ENCODE measurements around the gene CTTN. TPM values are rescaled to one million over a fixed set of nuclear protein-coding genes. Genes with fewer than 3 reads are reported as not detected.

CTTN gene
- polyA plus RNA-seq, 3 donors: 64.6 to 120 (median 97.7) TPM

DNA sequence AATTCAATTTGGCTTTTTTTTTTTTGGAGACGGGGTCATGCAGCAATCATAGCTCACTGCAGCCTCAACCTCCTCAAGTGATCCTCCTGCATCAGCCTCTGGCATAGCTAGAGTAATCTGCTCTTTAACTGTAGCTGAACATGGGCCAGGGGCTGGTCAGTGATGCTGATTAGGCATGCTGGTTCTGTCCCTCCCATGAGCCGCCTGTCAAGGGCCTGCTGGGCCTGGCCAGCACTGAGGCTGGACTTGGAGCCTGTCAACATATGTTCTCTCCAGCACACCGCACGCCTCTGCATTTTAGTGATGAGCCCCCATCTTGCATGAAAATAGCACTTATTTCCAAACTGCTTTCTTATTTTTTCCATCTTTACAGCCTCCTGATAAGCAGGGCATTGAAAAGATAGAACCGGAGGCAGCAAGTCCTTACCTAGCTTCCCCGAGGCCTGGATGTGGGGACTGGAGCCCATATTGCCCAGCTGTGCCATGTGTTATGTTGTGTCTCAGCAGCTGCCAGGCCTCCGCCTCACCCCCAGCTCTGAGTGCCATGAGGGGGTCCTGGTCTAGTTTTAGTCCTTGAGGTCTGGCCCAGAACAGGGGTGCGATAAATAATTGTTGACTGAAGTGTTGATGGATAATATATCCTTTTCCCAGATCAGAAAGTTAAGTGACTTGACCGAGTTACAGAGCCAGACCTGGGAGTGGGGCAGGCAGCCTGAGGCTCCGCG, 80.0 kb downstream of the CTTN start:
- WGBS, 3 donors: 90 to 91% (median 91%) methylated on average over 11 of the region's 11 CpGs
- H3K27ac ChIP-seq (ENCODE audit: low read depth, low read length): no peak overlapping the region

- WGBS, 3 donors: 89 to 95% (median 94%) methylated on average over 3 of the region's 3 CpGs
- H3K27ac ChIP-seq (ENCODE audit: low read depth, low read length): no peak overlapping the region
Measured at GRCh38 chr11:70480711-70481110, 82.4 kb downstream of the CTTN start.

DNA sequence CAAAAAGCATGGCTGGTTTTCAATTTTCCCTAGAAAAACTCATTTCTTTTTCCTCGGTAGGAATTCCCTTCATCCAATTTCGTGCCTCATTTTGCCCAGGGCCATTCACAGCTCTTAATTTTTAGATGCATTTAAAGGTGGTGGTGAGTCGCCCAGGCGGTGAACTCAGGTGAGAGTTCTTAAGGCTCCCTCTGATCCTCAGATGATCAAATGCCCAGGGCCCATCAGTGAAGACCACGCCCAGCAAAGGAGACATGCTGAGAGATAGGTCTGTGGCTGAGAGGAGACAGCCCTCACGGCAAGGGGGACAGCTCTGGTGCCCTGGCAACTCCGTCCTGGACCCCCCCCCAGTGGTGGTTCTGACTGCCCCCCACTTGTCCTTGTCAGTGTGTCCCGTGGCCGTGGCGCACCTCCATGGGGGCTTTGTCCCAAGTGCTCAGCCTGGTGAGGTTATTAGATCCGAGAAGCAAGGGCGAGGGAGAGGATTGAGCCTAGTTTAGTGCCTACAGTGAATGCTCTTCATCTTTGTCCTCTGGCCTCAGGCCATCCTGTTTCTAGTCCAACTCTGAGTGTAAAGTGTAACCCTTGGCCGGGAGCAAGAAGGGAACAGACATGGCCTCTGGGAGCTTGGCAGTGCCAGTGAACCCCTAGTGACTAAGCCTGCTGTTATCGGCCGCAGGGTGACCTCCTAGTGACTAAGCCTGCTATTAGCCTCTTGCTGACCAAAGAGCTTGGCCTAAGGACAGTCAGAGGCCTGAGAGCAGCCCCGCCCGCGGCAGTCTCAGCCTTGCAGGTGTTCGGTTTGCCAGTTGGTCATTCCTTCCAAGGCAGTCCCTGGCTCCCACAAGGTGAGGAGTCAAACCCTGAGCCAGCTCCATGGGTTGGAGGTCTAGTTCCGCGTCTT, 83.5 kb downstream of the CTTN start:
- 87 to 93% (median 90%) methylated on average over 21 of the region's 21 CpGs for WGBS, 3 donors
- H3K27ac ChIP-seq (ENCODE audit: low read depth, low read length): no peak overlapping the region

DNA sequence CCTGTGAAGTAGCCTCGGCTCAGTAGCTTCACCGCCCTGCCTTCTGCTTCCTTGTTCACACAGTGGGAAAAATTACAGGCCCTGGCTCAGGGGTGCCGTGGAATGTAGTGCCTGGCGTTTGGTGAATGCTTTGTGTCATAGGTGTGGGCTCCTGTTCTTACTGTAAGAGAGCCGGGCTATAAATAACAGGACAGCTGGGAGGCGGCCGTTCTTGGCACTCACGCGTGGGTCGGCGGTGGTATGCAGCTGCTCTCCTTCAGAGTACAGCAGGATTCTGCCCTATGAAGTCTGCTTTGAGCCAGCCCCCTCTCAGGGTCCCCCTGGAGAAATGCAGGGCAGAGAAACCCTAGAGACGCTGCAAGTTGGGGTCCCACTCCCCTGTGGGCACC, 84.2 kb downstream of the CTTN start:
- no peak overlapping the region for H3K27ac ChIP-seq (ENCODE audit: low read depth, low read length)
- 59 to 75% (median 65%) methylated on average over 12 of the region's 12 CpGs for WGBS, 3 donors

GRCh38 chr11:70483077-70483861, 84.9 kb downstream of the CTTN start:
- 85 to 92% (median 88%) methylated on average over 9 of the region's 9 CpGs for WGBS, 3 donors
- no peak overlapping the region for H3K27ac ChIP-seq (ENCODE audit: low read depth, low read length)

- 87 to 97% (median 89%) methylated on average over 2 of the region's 2 CpGs for WGBS, 3 donors
- H3K27ac ChIP-seq (ENCODE audit: low read depth, low read length): no peak overlapping the region
Measured at GRCh38 chr11:70483917-70484316, 85.6 kb downstream of the CTTN start.

- no peak overlapping the region for H3K27ac ChIP-seq (ENCODE audit: low read depth, low read length)
- WGBS, 3 donors: 93 to 95% (median 93%) methylated on average over 31 of the region's 31 CpGs
Measured at GRCh38 chr11:70485326-70486025, 87.1 kb downstream of the CTTN start.

GRCh38 chr11:70486026-70486415, 87.7 kb downstream of the CTTN start:
- 91 to 98% (median 96%) methylated on average over 22 of the region's 22 CpGs for WGBS, 3 donors
- no peak overlapping the region for H3K27ac ChIP-seq (ENCODE audit: low read depth, low read length)

Other genes starting within 250 kb of the CTTN start
- gene FADD, start 195.2 kb upstream of the CTTN start, polyA plus RNA-seq: 10 to 100 TPM in 2 of 3 donors, 1 to 10 TPM in 1; 9.4 to 18.8 (median 13.2) TPM
- gene PPFIA1, start 127.8 kb upstream of the CTTN start, polyA plus RNA-seq: 10 to 100 TPM in 2 of 3 donors, 1 to 10 TPM in 1; 8.0 to 27.2 (median 25.0) TPM